GM12878 (cell line): ENCODE results near the gene ANKDD1A. TPM values are rescaled to one million over a fixed set of nuclear protein-coding genes. Genes with fewer than 3 reads are reported as not detected.

ENCODE experiments used
- ATAC-seq: fragments of 200-7000 bp; cut with Tn5 transposase; 3 replicates; pipeline ENCODE4 v1.9.1; 2020; ENCODE audit warnings: mild to moderate bottlenecking, moderate library complexity
- BruUV-seq: library from RNA; stranded (reverse); fragments of 400-500 nt; replicated peaks from 2 replicates; lab custom pipeline; 2021; lab: Mats Ljungman, UMichigan
- CTCF ChIA-PET: fragments of 300-600 bp; sonication (Branson Sonifier 250); formaldehyde crosslinking; extraction: SDS; loops from one replicate; lab custom pipeline; 2021; ENCODE audit warnings: inconsistent platforms; lab: Yijun Ruan, JAX
- POLR2A ChIA-PET: fragments of 350-600 bp; formaldehyde crosslinking; extraction: SDS; loops from one replicate; lab custom pipeline; 2021; ENCODE audit warnings: inconsistent platforms; lab: Charles Lee
- RAD21 ChIA-PET: fragments of 300-600 bp; sonication (Branson Sonifier 250); formaldehyde crosslinking; loops from one replicate; lab custom pipeline; 2023; ENCODE audit warnings: antibody characterized with exemption; ENCODE audit not compliant: unreplicated experiment; lab: Charles Lee
- SMC1A ChIA-PET: fragments of 300-600 bp; sonication (Branson Sonifier 250); formaldehyde crosslinking; loops from one replicate; lab custom pipeline; 2023; ENCODE audit not compliant: unreplicated experiment, uncharacterized antibody; lab: Charles Lee
- DNase-seq: peaks from one replicate; pipeline ENCODE4 v3.0.0-alpha.2; 2011; ENCODE audit warnings: low read depth, low spot score
- FAIRE-seq: peaks from 3 replicates; lab custom pipeline; 2011; peaks lifted over from hg19 to GRCh38; lab: Jason Lieb, UNC
- H2AFZ ChIP-seq: 2 replicates; pipeline ENCODE4 v1.6.0; 2011; ENCODE audit warnings: low read depth, low read length, control low read depth; ENCODE audit not compliant: control insufficient read depth
- H3K27ac ChIP-seq: 2 replicates; pipeline ENCODE4 v1.5.1; 2011; ENCODE audit warnings: control low read depth; ENCODE audit not compliant: control insufficient read depth, insufficient read depth
- H3K27me3 ChIP-seq, 2 experiments: replicated peaks in 1 of 2; 2 replicates each; pipeline versions ENCODE4 v1.6.0 to v1.6.1; 2011; ENCODE audit warnings: low read length in 1 of 2; ENCODE audit not compliant: control insufficient read depth in 2 of 2, insufficient read depth in 2 of 2
- H3K36me3 ChIP-seq, 2 experiments: 2 replicates each; pipeline ENCODE4 v1.5.1; 2011; ENCODE audit warnings: low read length in 1 of 2; ENCODE audit not compliant: control insufficient read depth in 2 of 2, insufficient read depth in 2 of 2
- H3K4me1 ChIP-seq: 2 replicates; pipeline ENCODE4 v1.6.1; 2011; ENCODE audit warnings: mild to moderate bottlenecking, low read length, moderate library complexity, mixed read lengths; ENCODE audit not compliant: control insufficient read depth, insufficient read depth
- H3K4me2 ChIP-seq: 2 replicates; pipeline ENCODE4 v1.6.0; 2011; ENCODE audit warnings: control low read depth; ENCODE audit not compliant: control insufficient read depth, insufficient read depth
- H3K4me3 ChIP-seq: fragments of 200-600 bp; sonication (generic); 2 replicates; pipeline ENCODE4 v1.5.1; 2016
- H3K79me2 ChIP-seq: 2 replicates; pipeline ENCODE4 v1.6.0; 2011; ENCODE audit warnings: low read length; ENCODE audit not compliant: control insufficient read depth, insufficient read depth
- H3K9ac ChIP-seq: 2 replicates; pipeline ENCODE4 v1.8.0; 2011; ENCODE audit warnings: low read length, control low read depth, mixed read lengths; ENCODE audit not compliant: control insufficient read depth, insufficient read depth
- H3K9me3 ChIP-seq: replicated peaks from 3 replicates; pipeline ENCODE4 v1.5.1; 2011; ENCODE audit warnings: mild to moderate bottlenecking, low read length; ENCODE audit not compliant: control insufficient read depth, insufficient read depth
- H4K20me1 ChIP-seq: 2 replicates; pipeline ENCODE4 v1.6.0; 2011; ENCODE audit not compliant: control insufficient read depth, insufficient read depth
- CBX3 ChIP-seq: fragments of 200-600 bp; sonication (generic); IDR thresholded peaks from 2 replicates; pipeline ENCODE4 v1.6.1; 2016; ENCODE audit warnings: low read depth, borderline replicate concordance
- IKZF2 ChIP-seq, 2 experiments: fragments of 450-650 bp; IDR thresholded peaks; 2 replicates each; pipeline ENCODE4 v1.6.1; 2017; ENCODE audit warnings: mild to moderate bottlenecking in 2 of 2, moderate library complexity in 2 of 2
- KAT2A ChIP-seq: conservative IDR thresholded peaks from 2 replicates; pipeline ENCODE4 v1.6.1; 2011; ENCODE audit warnings: low read depth, low read length; ENCODE audit not compliant: control insufficient read depth
- NFYB ChIP-seq: IDR thresholded peaks from 2 replicates; pipeline ENCODE4 v1.6.1; 2011; ENCODE audit warnings: low read depth, mild to moderate bottlenecking, low read length, improper control_type of control experiment, moderate library complexity; ENCODE audit not compliant: insufficient read depth
- PML ChIP-seq: IDR thresholded peaks from 2 replicates; pipeline ENCODE4 v1.6.1; 2012; ENCODE audit warnings: low read length, inconsistent platforms
- TBL1XR1 ChIP-seq: IDR thresholded peaks from 2 replicates; pipeline ENCODE4 v1.6.1; 2012; ENCODE audit warnings: low read depth, low read length, improper control_type of control experiment
- WRNIP1 ChIP-seq: IDR thresholded peaks from 2 replicates; pipeline ENCODE4 v1.6.1; 2011; ENCODE audit warnings: low read depth, low read length, improper control_type of control experiment, borderline replicate concordance
- WGBS: methylation state at CpG from one replicate; pipeline ENCODE4 v1.1.6; 2016; ENCODE audit warnings: low lambda C conversion rate; ENCODE audit not compliant: insufficient replicate concordance, insufficient coverage; ENCODE audit errors: missing lambda C conversion rate; 5-methylcytosine and 5-hydroxymethylcytosine counted together
- in situ Hi-C: fragments of 300-500 bp; cut with MboI; formaldehyde crosslinking; loops from 9 replicates; pipeline ENCODE4 v1.14.3; 2018; ENCODE audit warnings: mixed read lengths
- intact Hi-C: fragments of 100-400 bp; cut with micrococcal nuclease; formaldehyde crosslinking; loops from one replicate; pipeline ENCODE4 v1.14.2; 2022; ENCODE audit not compliant: unreplicated experiment
- polyA plus RNA-seq, 11 experiments: library from polyadenylated mRNA; depleted of rRNA in 4 of 11; unstranded in 6 of 11; stranded (reverse) in 5 of 11; fragments of >200 nt; fragmentation: Nextera tagmentation in 4 of 11; fragmentation: Illumina TruSeq in 1 of 11; extraction: Ambion mirVana in 4 of 11; extraction: Trizol in 1 of 11; gene quantifications; 1 replicate in 1 of 11; 2 replicates in 10 of 11; pipeline versions ENCODE4 v1.2.1 to v1.2.3, GENCODE V29; 2011 to 2016; ENCODE audit warnings: inconsistent platforms in 2 of 11, missing spikeins in 2 of 11, low read depth in 1 of 11
- total RNA-seq, 4 experiments: library from RNA; depleted of rRNA in 3 of 4; stranded (reverse); fragments of >200 nt in 3 of 4; fragmentation: Illumina TruSeq in 1 of 4; extraction: Trizol in 1 of 4; gene quantifications; 2 replicates each; pipeline versions ENCODE4 v1.2.1 to v1.2.3, GENCODE V29; 2013 to 2021
- TF ChIP-seq, protein P1 (sequence below): fragments of 150-350 bp; IDR thresholded peaks from 2 replicates; pipeline ENCODE4 v1.6.1; 2014; ENCODE audit warnings: mild to moderate bottlenecking, low read depth, low read length

The ANKDD1A gene
- total and polyA plus RNA-seq, 10 of the 15 experiments (the other 5 are each of a cell fraction or from before 2014, with no cell fraction given), result 1.5 to 6.6 (median 4.1) TPM

DNA sequence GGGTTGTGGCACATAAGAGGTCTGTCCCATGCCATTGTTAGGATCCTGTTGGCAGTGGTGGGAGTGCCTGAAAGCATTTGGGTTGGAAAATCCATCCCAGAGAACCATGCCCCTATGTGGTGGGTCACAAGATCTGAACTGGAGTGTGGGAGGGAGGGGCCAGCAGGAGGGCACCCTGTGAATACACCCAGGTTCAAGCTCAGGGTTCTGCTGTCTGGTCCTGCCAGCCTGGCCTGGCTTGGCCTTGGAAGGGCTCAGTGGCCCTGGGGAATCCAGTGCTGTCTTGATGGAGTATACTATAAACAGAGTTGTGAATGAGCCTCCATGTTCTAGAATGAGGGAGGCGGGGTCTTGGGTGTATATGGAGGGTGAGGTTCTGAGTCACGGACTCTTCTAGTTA is 11.8 kb downstream of the ANKDD1A start:
- no peak overlapping the region for H3K9ac ChIP-seq
- H3K27ac ChIP-seq, result no peak overlapping the region
- no peaks in the 10 kb centered on the region for H3K79me2 ChIP-seq
- no peak for FAIRE-seq
- H2AFZ ChIP-seq, result no peak overlapping the region
- in situ Hi-C loops, result no loop called here
- no peak overlapping the region for H3K4me3 ChIP-seq
- intact Hi-C loops, result no loop called here
- no peaks in the 10 kb centered on the region for H3K27me3 ChIP-seq
- H3K36me3 ChIP-seq, result no peaks in the 10 kb centered on the region
- H3K4me2 ChIP-seq, result no peak overlapping the region
- H4K20me1 ChIP-seq, result no peaks in the 10 kb centered on the region
- WGBS, result 61% methylated on average over 2 of the region's 2 CpGs
- BruUV-seq, result no TSS peak
- TF ChIP-seq PML, result no peak
- TF ChIP-seq, protein P1, sequence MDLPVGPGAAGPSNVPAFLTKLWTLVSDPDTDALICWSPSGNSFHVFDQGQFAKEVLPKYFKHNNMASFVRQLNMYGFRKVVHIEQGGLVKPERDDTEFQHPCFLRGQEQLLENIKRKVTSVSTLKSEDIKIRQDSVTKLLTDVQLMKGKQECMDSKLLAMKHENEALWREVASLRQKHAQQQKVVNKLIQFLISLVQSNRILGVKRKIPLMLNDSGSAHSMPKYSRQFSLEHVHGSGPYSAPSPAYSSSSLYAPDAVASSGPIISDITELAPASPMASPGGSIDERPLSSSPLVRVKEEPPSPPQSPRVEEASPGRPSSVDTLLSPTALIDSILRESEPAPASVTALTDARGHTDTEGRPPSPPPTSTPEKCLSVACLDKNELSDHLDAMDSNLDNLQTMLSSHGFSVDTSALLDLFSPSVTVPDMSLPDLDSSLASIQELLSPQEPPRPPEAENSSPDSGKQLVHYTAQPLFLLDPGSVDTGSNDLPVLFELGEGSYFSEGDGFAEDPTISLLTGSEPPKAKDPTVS, result no peak
- no peak for TF ChIP-seq CBX3
- no peak for TF ChIP-seq KAT2A
- no peak for TF ChIP-seq NFYB
- no peak for TF ChIP-seq TBL1XR1
- TF ChIP-seq IKZF2 (IDR thresholded peaks at IDR 0.05), result no peak
- no peak for TF ChIP-seq WRNIP1
- no peaks in the 10 kb centered on the region for H3K9me3 ChIP-seq
- H3K4me1 ChIP-seq, result peaks cover 7% of the 10 kb centered on the region
- RAD21 ChIA-PET, result no interaction called here
- no peak for ATAC-seq
- DNase-seq, result no peak
- SMC1A ChIA-PET, result no interaction called here
- POLR2A ChIA-PET, result interaction anchor here (1.0 kb wide), 1 partner anchor 37 kb away, joined by 3 read pairs; no protein-coding TSS in a partner anchor
- CTCF ChIA-PET, result interaction anchor here (0.6 kb wide), 1 partner anchor 60 kb away, joined by 3 read pairs; no protein-coding TSS in a partner anchor
